NCI-H460 (cell line): Measurements from ENCODE around the gene AMY1B. TPM values are rescaled to one million over a fixed set of nuclear protein-coding genes. Genes with fewer than 3 reads are reported as not detected.
"Not testable (repeated sequence)": the region's sequence is repeated elsewhere in the genome, so short reads cannot be mapped to it uniquely, and the experiment has no call there.

Experiments used
- DNase-seq: peaks from one replicate; pipeline ENCODE4 v3.0.0-alpha.2; 2016; ENCODE audit warnings: low read depth; ENCODE audit errors: extremely low read depth
- polyA plus RNA-seq: library from polyadenylated mRNA; depleted of rRNA; stranded (reverse); fragments of >200 nt; gene quantifications from 2 replicates; pipeline ENCODE4 v1.2.3, GENCODE V29; 2014; cell fraction: nucleus; rRNA removed
- total RNA-seq: library from RNA; depleted of rRNA; stranded (reverse); fragments of >200 nt; shearing (Covaris generic); gene quantifications from 2 replicates; pipeline ENCODE4 v1.2.3, GENCODE V29; 2014; rRNA removed

Gene AMY1B
- total RNA-seq: not detected in 2 replicates
- not detected in 2 replicates for polyA plus RNA-seq

DNA sequence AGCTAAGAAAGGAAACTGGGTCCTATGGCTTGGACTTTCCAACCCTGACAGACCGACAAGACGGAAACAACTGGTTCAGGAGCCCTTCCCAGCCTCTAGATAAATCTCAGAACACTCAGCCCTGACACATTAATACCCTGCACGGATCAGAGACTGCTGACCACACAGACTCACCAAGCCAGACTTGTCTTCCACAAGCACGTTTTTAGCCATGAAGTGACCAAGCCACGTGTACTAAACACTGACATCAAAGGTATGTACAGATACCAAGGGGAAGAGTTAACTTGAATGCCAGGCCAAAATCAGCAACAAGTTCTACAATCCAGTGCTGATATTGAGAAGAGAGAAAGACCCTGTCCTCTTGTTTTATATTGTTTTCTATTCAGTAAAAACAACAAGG is at the start of gene AMY1B:
AMY1B (minus strand) TSS at position 101 of the 400 bp plus-strand sequence. CDS start 571 bp downstream, outside the sequence.
- DNase-seq: not testable (repeated sequence)

GRCh38 chr1:103745040-103745439 is 49.0 kb upstream of the AMY1B start:
- not testable (repeated sequence) for DNase-seq

GRCh38 chr1:103744449-103744848 is 48.4 kb upstream of the AMY1B start:
- not testable (repeated sequence) for DNase-seq

- DNase-seq: not testable (repeated sequence)
Measured at GRCh38 chr1:103738031-103738430, 42.0 kb upstream of the AMY1B start.

DNA sequence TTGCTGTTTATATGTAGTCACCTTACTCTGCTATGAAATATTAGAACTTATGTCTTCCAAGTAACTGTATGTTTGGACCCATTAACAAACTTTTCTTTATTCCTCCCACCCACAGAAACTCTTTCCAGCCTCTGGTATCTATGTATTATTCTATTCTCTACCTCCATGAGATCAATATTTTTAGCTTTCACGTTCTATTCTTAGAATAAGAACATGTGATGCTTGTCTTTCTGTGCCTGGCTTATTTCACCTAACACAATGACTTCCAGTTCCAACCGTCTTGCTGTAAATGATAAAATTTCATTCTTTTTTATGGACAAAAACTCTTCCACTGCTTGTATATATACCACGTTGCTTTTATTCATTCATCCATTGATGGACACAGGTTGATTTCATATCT is 39.3 kb upstream of the AMY1B start:
- not testable (repeated sequence) for DNase-seq

GRCh38 chr1:103721473-103721872 is 25.5 kb upstream of the AMY1B start:
- not testable (repeated sequence) for DNase-seq

DNA sequence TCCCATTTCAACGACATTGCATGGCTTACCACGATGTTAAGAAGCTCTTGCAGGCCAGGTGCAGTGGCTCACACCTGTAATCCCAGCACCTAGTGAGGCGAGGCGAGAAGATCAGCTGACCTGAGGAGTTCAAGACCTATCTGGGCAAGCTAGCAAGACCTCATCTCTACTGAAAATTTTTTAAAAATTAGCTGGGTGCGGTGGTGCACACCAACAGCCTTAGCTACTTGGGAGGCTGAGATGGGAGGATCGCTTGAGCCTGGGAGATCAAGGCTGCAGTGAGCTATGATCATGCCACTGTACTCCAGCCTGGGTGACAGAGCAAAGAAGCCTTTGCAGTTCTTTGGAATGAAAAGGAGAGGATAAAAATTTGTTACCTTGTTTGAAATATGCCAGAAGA is 21.4 kb upstream of the AMY1B start:
- not testable (repeated sequence) for DNase-seq

- DNase-seq: not testable (repeated sequence)
Measured at GRCh38 chr1:103710381-103710780, 14.4 kb upstream of the AMY1B start.

DNA sequence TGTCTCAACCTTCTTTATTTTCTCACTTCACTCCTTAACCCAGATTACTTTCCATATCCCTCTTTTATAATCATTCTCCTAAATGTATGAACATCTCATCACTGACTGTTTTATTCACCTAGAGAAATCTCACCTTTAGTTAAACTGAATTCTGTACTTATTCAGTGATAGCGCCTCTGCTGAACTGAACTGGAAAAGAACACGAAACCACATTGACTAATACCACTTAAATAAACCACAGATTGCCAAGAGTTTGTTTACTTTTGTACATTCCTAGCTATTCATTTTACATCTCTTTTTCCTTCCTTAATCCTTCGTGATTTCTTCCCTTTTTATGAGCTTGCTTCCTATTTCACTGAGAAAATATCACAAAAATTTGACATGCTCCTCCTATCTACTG is 11.7 kb upstream of the AMY1B start:
- not testable (repeated sequence) for DNase-seq

DNA sequence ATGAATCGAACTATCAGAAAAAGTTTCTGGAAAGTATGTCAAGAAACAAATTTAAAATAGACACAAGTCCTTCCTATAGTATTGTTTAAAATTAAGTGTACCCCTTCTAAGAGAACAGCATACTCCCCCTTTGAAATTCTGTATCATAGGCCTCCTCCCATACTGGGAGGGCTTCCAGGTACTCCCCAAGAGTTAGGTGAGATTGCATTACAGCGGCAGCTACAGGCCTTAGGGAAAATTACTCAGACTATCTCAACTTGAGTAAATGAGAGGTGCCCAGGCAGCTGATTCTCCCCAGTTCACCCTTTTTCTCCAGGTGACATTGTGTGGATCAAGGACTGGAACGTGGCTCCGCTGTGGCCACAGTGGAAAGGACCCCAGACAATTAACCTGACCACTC is 5.2 kb upstream of the AMY1B start:
- DNase-seq: not testable (repeated sequence)

DNA sequence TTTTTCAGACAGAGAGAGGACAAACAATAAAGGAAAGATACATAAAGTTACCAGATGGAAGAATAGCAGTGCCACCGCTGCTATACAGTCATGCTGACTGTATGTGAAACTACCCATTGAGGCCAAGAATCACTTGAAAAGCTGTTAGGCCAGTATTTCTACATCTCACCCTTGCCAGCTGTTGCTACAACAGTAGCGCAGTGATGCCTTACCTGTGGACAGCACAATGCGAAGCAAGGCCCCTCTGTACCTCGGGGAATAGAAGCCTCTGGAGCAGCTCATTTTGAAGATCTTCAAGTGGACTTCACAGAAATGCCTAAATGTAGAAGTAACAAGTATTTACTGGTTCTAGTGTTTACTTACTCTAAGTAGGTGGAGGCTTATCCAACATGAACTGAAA is 4.7 kb upstream of the AMY1B start:
- not testable (repeated sequence) for DNase-seq

GRCh38 chr1:103697430-103697829 is 1.4 kb upstream of the AMY1B start:
- not testable (repeated sequence) for DNase-seq

DNA sequence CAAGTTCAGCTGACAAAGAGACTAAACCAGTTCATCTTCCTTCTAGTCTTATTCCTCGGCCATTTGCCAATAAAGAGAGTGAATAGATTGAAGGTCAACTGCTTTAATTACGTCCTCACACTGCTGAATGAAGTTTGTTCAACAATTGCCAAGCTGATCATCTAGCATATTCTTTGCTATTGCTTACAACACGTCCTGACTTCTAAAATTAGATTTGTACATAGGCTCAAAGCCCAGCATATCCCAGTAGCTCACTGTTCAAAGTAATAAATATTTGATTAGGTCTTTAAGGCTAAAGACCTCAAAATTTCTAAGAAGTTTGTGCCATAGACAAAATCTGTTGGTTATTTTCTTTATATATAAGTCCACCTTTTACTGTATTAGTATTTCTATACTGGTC is 19.7 kb downstream of the AMY1B start:
- DNase-seq: not testable (repeated sequence)

DNA sequence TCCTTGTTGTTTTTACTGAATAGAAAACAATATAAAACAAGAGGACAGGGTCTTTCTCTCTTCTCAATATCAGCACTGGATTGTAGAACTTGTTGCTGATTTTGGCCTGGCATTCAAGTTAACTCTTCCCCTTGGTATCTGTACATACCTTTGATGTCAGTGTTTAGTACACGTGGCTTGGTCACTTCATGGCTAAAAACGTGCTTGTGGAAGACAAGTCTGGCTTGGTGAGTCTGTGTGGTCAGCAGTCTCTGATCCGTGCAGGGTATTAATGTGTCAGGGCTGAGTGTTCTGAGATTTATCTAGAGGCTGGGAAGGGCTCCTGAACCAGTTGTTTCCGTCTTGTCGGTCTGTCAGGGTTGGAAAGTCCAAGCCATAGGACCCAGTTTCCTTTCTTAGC is 40.5 kb downstream of the AMY1B start, which contains the start of gene AMY1A:
AMY1A (plus strand) TSS at position 301 of the 400 bp plus-strand sequence. CDS start 571 bp downstream, outside the sequence.
- not testable (repeated sequence) for DNase-seq

GRCh38 chr1:103654133-103654532 is 41.9 kb downstream of the AMY1B start:
- DNase-seq: not testable (repeated sequence)

DNA sequence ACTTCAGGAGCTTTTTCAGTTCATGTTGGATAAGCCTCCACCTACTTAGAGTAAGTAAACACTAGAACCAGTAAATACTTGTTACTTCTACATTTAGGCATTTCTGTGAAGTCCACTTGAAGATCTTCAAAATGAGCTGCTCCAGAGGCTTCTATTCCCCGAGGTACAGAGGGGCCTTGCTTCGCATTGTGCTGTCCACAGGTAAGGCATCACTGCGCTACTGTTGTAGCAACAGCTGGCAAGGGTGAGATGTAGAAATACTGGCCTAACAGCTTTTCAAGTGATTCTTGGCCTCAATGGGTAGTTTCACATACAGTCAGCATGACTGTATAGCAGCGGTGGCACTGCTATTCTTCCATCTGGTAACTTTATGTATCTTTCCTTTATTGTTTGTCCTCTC is 45.1 kb downstream of the AMY1B start:
- not testable (repeated sequence) for DNase-seq

DNA sequence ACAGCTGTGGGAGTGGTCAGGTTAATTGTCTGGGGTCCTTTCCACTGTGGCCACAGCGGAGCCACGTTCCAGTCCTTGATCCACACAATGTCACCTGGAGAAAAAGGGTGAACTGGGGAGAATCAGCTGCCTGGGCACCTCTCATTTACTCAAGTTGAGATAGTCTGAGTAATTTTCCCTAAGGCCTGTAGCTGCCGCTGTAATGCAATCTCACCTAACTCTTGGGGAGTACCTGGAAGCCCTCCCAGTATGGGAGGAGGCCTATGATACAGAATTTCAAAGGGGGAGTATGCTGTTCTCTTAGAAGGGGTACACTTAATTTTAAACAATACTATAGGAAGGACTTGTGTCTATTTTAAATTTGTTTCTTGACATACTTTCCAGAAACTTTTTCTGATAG is 45.7 kb downstream of the AMY1B start:
- not testable (repeated sequence) for DNase-seq

- not testable (repeated sequence) for DNase-seq
Measured at GRCh38 chr1:103643908-103644307, 52.1 kb downstream of the AMY1B start.

GRCh38 chr1:103641194-103641593 is 54.8 kb downstream of the AMY1B start:
- DNase-seq: not testable (repeated sequence)
